NCI-H146 (cell line): ENCODE results near the gene APEX2.
"Not testable (repeated sequence)": the region's sequence is repeated elsewhere in the genome, so short reads cannot be mapped to it uniquely, and the experiment has no call there.

Experiments
- DNase-seq: peaks from one replicate; lab custom pipeline; 2025; lab: John Stamatoyannopoulos, UW

APEX2 gene

GRCh38 chrX:54999717-55000598 is at the start of gene APEX2:
Gene APEX2, plus strand, starts transcription at chrX:55000363. Its CDS starts 60 bp downstream, at chrX:55000423.
- peak; percentile 91 for DNase-seq

GRCh38 chrX:54950730-54951375 is 49.3 kb upstream of the APEX2 start:
- DNase-seq, result peak; percentile 96

- no peak for DNase-seq
Observed at GRCh38 chrX:54961750-54962149, 38.4 kb upstream of the APEX2 start.

GRCh38 chrX:54964766-54965497 is 35.2 kb upstream of the APEX2 start:
- DNase-seq, result no peak

- DNase-seq, result no peak
Observed at GRCh38 chrX:54977387-54977786, 22.8 kb upstream of the APEX2 start.

GRCh38 chrX:54978448-54978847 is 21.7 kb upstream of the APEX2 start:
- DNase-seq, result no peak

GRCh38 chrX:54979432-54979831 is 20.7 kb upstream of the APEX2 start:
- peak; percentile 5 for DNase-seq

GRCh38 chrX:54980334-54980733 is 19.8 kb upstream of the APEX2 start:
- no peak for DNase-seq

GRCh38 chrX:54983306-54983705 is 16.9 kb upstream of the APEX2 start:
- DNase-seq, result not testable (repeated sequence)

- DNase-seq, result no peak
Observed at GRCh38 chrX:54991706-54992105, 8.5 kb upstream of the APEX2 start.

GRCh38 chrX:54992911-54993622 is 7.1 kb upstream of the APEX2 start:
- no peak for DNase-seq

- no peak for DNase-seq
Observed at GRCh38 chrX:54994099-54994498, 6.1 kb upstream of the APEX2 start, which contains the start of gene PFKFB1. Gene PFKFB1, minus strand, starts transcription at chrX:54994188. Its CDS starts 181 bp downstream, at chrX:54994007.

- no peak for DNase-seq
Observed at GRCh38 chrX:54994668-54995351, 5.4 kb upstream of the APEX2 start.

- no peak for DNase-seq
Observed at GRCh38 chrX:54995621-54996020, 4.5 kb upstream of the APEX2 start.

- no peak for DNase-seq
Observed at GRCh38 chrX:55004231-55004630, 4.1 kb downstream of the APEX2 start.

GRCh38 chrX:55005256-55005655 is 5.1 kb downstream of the APEX2 start:
- no peak for DNase-seq

- no peak for DNase-seq
Observed at GRCh38 chrX:55006827-55007621, 6.9 kb downstream of the APEX2 start.

GRCh38 chrX:55007656-55008055 is 7.5 kb downstream of the APEX2 start:
- DNase-seq, result no peak

- DNase-seq, result no peak
Observed at GRCh38 chrX:55008571-55009358, 8.6 kb downstream of the APEX2 start.

GRCh38 chrX:55011294-55011693 is 11.1 kb downstream of the APEX2 start:
- DNase-seq, result peak; percentile 0
